ENCODE measurements around the gene PPP6R1.

Gene PPP6R1, protein sequence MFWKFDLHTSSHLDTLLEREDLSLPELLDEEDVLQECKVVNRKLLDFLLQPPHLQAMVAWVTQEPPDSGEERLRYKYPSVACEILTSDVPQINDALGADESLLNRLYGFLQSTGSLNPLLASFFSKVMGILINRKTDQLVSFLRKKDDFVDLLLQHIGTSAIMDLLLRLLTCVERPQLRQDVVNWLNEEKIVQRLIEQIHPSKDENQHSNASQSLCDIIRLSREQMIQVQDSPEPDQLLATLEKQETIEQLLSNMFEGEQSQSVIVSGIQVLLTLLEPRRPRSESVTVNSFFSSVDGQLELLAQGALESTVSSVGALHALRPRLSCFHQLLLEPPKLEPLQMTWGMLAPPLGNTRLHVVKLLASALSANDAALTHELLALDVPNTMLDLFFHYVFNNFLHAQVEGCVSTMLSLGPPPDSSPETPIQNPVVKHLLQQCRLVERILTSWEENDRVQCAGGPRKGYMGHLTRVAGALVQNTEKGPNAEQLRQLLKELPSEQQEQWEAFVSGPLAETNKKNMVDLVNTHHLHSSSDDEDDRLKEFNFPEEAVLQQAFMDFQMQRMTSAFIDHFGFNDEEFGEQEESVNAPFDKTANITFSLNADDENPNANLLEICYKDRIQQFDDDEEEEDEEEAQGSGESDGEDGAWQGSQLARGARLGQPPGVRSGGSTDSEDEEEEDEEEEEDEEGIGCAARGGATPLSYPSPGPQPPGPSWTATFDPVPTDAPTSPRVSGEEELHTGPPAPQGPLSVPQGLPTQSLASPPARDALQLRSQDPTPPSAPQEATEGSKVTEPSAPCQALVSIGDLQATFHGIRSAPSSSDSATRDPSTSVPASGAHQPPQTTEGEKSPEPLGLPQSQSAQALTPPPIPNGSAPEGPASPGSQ

GRCh38 chr19:55258828-55259539, at the start of gene PPP6R1:
Gene PPP6R1 (minus strand): TSS chr19:55259017. CDS start chr19:55247103, 11,914 bp downstream.
- peak; percentile 100 for DNase-seq (ENCODE audit: low spot score)

DNA sequence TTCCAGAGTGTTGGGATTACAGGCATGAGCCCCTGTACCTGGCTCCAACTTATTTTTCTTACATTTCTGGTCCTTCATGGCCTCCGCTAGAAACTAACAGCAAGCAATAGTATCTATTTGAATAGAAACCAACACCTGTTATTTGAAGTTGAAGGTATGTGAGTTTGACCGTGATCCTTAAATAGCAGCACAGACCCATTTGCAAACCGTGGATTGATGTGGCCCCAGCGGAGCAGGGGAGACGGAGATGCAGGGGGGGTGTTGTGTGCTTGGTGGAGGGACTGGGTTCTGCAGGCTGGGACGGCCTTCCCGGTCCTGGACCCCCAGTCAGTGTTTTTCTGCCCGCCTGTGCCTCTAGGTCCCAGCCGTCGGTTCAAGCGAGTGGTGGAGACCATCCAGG, 49.5 kb upstream of the PPP6R1 start:
- DNase-seq (ENCODE audit: low spot score), result no peak

DNA sequence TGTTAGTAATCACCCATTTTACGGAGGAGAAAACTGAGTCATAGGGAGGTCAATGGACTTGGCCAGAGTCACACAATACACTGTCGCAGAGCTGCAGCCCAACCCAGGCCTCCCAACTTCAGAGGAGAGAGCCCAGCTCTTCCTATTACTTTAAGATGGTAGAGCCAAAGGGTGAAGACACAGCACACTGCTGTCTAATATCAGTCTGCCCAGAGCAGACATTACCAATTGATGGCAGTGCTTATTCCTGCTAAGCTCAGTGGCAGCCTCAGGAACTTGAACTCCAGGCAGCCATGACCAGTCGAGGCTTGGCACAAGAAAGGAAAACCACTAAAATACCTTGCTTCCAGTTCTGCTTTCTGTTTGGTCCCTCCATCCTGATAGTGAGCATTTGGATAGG, 47.9 kb upstream of the PPP6R1 start:
- no peak for DNase-seq (ENCODE audit: low spot score)

DNA sequence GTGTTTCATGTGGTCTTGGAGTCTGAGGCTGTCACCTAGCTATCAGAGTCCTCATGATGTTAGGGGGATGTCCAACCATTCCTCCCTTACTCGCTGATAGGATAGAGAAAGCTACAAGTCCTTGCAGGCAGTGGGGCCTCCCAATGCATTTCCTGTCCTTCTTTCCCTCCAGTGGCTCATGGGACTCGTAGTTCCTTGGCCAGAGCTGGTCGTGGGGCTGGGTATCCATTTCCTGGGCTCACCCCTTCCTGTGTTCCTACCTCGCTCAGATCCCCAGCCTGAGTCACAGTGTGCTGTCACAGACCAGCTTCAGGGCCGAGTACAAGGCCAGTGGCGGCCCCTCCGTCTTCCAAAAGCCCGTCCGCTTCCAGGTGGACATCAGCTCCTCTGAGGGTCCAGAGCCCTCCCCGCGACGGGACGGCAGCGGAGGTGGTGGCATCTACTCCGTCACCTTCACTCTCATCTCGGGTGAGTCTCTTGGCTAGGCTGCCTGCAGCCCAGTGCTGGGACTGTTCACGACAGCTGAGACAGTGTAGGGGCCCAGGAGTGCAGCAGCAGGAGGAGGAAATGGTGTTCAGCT, 47.3 kb upstream of the PPP6R1 start:
- no peak for DNase-seq (ENCODE audit: low spot score)

- DNase-seq (ENCODE audit: low spot score), result peak; percentile 61
These were observed 46.7 kb upstream of the PPP6R1 start for GRCh38 chr19:55305491-55305890.

DNA sequence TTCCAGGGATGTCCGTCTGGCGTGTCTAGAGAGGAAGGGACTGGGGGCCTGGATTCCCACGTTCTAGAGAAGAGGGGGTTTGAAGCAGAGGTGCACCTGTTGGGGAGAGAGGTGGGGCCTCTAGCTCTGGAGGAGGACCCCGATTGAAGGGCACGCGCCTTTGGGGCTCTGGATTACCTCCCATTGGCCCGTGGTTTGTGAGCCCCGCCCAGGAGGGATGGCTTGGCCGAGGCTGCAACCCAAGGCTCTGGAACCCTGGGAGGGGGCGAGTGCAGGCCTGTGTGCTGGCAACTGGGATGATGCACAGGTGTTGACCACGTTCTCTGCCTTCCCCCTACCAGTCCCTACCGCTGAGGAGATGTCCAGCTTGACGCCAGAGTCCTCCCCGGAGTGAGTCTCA, 46.2 kb upstream of the PPP6R1 start:
- no peak for DNase-seq (ENCODE audit: low spot score)

GRCh38 chr19:55304279-55304978, 45.6 kb upstream of the PPP6R1 start:
- DNase-seq (ENCODE audit: low spot score), result peak; percentile 51

DNA sequence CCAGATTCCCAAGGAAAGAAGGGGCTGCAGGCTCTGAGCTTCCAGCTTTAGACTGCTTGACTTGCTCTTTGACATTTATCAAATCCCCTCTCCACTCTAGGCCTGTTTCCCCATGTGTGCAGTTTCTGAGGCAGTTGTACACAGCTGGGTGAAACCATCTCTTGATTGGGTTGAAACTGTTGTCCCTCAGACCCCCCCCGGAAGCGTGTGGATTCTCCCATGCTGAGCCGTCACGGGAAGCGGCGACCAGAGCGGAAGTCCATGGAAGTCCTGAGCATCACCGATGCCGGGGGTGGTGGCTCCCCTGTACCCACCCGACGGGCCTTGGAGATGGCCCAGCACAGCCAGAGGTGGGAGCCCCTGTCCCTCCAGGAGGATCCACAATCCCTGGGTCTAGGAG, 44.7 kb upstream of the PPP6R1 start:
- DNase-seq (ENCODE audit: low spot score), result no peak

DNA sequence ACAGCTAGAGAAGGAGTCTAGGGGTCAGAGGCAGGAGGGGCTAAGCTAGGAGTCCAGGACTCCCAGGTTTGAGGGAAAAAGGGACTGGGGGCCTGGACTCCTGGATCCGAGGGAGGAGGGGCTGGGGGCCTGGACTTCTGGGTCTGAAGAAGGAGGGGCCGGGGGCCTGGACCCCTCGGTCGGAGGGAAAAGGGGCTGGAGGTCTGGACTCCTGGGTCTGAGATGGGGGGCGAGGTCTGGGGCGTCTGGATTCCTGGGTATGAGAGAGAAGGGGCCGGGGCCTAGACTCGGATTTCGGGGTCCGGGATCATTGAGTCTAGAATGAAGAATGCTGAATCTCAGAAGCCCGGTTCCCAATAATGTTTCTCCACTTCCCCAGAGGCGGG, 43.5 kb upstream of the PPP6R1 start:
- DNase-seq (ENCODE audit: low spot score), result no peak

GRCh38 chr19:55301459-55302317, 42.9 kb upstream of the PPP6R1 start:
- peak; percentile 99 for DNase-seq (ENCODE audit: low spot score)

GRCh38 chr19:55300886-55301458, 42.2 kb upstream of the PPP6R1 start:
- no peak for DNase-seq (ENCODE audit: low spot score)

DNA sequence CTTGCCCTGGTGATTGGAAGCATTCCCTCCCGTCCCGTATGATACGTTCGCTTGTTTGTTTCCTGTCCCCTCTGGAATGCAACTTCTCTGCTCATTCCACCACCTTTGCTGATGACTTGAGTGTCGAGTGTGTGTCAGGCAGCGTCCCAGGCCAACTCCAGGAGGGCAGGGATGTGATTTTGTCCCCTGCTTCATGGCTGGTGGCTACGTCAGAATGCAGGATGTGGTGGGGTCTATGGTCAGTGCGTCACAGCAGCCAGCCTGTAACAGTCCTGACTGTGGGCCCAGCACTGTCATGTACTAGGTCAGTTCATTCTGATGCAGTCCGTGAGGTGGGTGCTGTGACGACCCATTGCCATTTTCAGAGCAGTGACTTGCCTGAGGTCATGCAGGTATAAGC, 41.2 kb upstream of the PPP6R1 start:
- no peak for DNase-seq (ENCODE audit: low spot score)

DNA sequence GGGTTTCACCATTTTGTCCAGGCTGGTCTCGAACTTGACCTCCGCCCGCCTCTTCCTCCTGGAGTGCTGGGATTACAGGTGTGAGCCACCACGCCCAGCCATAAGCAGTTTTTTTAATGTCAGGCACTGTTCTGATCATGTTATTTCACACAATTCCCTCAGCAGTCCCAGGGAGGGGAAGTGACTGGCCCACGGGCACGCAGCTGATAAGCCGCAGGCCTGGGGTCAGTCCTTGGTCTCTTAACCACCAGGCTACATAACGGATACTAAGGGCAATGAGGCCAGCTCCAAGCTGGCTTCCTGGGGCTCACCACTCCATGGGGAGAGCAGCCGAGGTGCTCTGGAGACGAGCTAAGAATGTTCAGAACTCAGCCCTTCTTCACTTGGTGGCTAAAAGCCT, 38.5 kb upstream of the PPP6R1 start:
- DNase-seq (ENCODE audit: low spot score), result no peak

DNA sequence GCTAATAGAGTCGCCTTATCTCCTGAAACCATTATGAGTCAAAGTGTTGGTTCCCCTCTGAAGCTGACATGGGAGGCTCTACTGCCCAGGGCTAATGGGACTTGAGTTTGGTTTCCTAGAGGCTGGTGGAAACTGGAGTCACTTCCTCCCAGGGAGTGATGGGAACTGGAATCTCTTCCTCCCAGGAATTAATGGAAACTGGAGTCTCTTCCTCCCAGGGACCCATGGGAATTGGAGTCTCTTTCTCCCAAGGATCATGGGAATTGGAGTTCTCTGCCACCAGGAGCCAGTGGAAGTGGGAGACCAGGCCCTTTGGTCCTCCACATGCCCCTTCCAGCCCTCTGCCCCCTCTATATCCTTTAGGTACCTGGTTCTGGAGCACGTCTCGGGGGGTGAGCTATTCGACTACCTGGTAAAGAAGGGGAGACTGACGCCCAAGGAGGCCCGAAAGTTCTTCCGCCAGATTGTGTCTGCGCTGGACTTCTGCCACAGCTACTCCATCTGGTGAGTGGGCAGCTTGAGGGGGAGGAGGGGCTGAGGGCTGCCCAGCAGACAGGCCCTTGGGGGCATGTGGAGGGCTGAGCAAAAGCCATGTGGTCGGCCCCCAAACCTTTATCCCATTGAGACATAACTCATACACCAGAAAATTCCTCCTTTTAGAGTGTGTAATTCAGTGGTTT, 30.4 kb upstream of the PPP6R1 start:
- DNase-seq (ENCODE audit: low spot score), result no peak

DNA sequence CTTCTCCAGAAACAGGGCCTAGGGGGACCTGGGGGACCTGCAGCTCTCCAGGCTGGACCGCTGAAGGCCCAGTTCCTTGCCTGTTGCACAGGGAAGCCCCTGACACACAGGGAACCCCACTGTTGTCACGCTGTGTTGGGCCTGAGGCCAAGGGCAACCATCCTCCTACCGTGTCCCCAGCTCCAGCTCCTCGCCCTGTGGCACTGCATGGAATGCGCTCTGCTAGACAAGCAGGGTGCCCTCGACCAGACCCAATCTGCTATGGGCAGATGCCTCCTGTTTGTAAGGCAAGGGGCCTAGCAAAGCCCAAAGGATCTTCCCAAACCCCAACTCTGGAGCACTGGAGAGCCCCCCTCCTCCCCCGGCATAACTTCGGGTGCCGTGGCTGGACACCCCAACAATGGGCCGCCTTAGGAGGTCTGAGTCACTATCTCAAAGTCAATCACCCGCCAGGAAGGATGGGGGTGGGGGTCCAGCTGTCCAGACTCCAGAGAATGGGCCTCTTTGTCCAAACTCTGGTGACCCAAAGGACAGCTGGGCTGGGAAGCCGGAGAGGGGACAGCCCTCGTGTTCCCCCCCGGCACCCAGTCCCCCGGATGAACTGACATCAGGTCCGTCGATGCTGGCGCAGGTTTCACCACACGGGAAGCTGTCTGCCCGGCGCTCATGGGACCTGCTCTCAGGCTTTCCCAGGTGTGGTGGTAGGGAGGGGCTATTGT, 28.7 kb upstream of the PPP6R1 start:
- DNase-seq (ENCODE audit: low spot score), result no peak

DNA sequence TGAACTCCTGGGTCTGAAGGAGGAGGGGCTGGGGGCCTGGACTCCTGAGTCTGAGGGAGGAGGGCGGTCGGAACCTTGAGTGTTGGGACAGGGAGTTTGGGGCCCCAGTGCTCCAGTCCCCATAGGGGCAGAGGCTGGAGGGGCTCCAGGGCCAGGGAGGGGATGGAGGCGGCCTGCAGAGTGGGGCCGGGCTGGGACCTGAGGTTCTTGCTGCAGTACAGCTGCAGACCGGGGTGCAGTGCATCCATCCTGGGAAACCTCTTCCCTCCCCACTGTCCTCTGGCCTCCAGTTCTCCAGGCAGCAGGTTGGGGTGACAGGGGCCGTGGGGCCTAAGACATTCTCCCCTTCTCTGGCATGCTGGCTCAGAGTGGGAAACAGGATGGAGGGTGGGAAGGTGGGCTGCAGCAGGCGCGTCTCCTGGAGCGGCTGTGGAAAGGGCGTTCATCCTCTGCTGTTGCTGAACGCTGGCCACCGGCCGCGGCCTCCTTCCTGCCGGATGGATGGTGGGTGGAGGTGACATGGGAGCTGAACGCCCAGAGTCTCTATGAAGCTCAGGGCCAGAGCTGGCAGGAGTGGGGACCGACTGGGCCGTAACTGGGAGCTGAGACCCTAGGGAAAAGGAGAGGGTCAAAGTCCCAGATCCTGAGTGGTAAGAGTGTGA, 26.5 kb upstream of the PPP6R1 start:
- DNase-seq (ENCODE audit: low spot score), result peak; percentile 34

DNA sequence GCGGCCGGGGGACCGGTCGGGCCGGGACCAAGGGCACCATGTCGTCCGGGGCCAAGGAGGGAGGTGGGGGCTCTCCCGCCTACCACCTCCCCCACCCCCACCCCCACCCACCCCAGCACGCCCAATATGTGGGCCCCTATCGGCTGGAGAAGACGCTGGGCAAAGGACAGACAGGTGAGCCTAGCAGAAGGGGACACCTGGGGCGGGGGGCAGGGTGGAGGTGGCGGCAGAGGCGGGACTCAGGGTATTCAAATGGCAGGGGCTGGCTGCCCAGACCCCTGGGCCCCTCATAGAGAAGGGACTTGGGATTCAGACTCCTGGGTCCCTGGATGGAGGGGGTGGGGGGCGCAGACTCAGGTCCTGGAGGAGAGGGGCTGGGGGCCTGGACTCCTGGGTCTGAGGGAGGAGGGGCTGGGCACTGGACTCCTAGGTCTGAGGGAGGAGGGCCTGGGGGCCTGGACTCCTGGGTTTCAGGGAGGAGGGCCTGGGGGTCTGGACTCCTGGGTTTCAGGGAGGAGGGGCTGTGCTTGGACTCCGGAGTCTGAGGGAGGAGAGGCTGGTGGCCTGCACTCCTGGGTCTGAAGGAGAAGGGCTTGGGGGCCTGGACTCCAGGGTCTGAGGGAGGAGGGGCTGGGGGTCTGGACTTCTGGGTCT, 25.7 kb upstream of the PPP6R1 start:
- no peak for DNase-seq (ENCODE audit: low spot score)
